AG09319 (cell line): ENCODE data around the gene SLIT1.

Experiments
- DNase-seq: peaks from one replicate; pipeline ENCODE4 v3.0.0-alpha.2; 2010; ENCODE audit warnings: low read depth; ENCODE audit errors: extremely low read depth
- CTCF ChIP-seq: IDR thresholded peaks from 2 replicates; pipeline ENCODE4 v1.5.1; 2011; ENCODE audit warnings: low read depth, mild to moderate bottlenecking, inconsistent platforms, low read length, moderate library complexity

The SLIT1 gene

GRCh38 chr10:97150013-97150595, 35.7 kb downstream of the SLIT1 start:
- no peak for TF ChIP-seq CTCF
- no peak for DNase-seq

- DNase-seq = no peak
- TF ChIP-seq CTCF = no peak
Observed at GRCh38 chr10:97149079-97149531, 36.7 kb downstream of the SLIT1 start.

GRCh38 chr10:97144297-97144696, 41.5 kb downstream of the SLIT1 start:
- no peak for DNase-seq
- no peak for TF ChIP-seq CTCF

GRCh38 chr10:97142834-97143233, 42.9 kb downstream of the SLIT1 start:
- DNase-seq = no peak
- TF ChIP-seq CTCF = no peak

- DNase-seq = no peak
- no peak for TF ChIP-seq CTCF
Observed at GRCh38 chr10:97140902-97141745, 44.6 kb downstream of the SLIT1 start.

GRCh38 chr10:97140049-97140846, 45.5 kb downstream of the SLIT1 start:
- no peak for TF ChIP-seq CTCF
- DNase-seq = no peak
